H9 (cell line): ENCODE measurements around the gene MRPL34. TPM values are rescaled to one million over a fixed set of nuclear protein-coding genes. Genes with fewer than 3 reads are reported as not detected.

ENCODE experiments used
- DNase-seq: peaks from one replicate; pipeline ENCODE4 v3.0.0-alpha.2; 2017
- H2AFZ ChIP-seq: one replicate; pipeline ENCODE4 v1.6.1; 2013; ENCODE audit warnings: mild to moderate bottlenecking, low read length, control low read depth, moderate library complexity
- H2AK5ac ChIP-seq: 2 replicates; pipeline ENCODE4 v1.6.1; 2013; ENCODE audit warnings: low read length, control low read depth, mixed read lengths; ENCODE audit not compliant: insufficient read length
- H2BK120ac ChIP-seq: one replicate; pipeline ENCODE4 v1.6.1; 2013; ENCODE audit warnings: low read depth, mild to moderate bottlenecking, low read length, control low read depth, inconsistent platforms; ENCODE audit not compliant: poor library complexity, severe bottlenecking
- H2BK12ac ChIP-seq: 2 replicates; pipeline ENCODE4 v1.6.1; 2013; ENCODE audit warnings: low read length, control low read depth, mixed read lengths, low read depth; ENCODE audit not compliant: insufficient read length
- H2BK15ac ChIP-seq: 2 replicates; pipeline ENCODE4 v1.6.1; 2013; ENCODE audit warnings: low read depth, low read length, control low read depth
- H2BK20ac ChIP-seq: one replicate; pipeline ENCODE4 v1.6.1; 2013; ENCODE audit warnings: low read depth, mild to moderate bottlenecking, low read length, control low read depth, inconsistent platforms; ENCODE audit not compliant: poor library complexity, severe bottlenecking
- H2BK5ac ChIP-seq: 2 replicates; pipeline ENCODE4 v1.6.1; 2013; ENCODE audit warnings: low read length, control low read depth, mixed read lengths; ENCODE audit not compliant: insufficient read length
- H3K14ac ChIP-seq: 2 replicates; pipeline ENCODE4 v1.6.1; 2013; ENCODE audit warnings: low read length, control low read depth; ENCODE audit not compliant: insufficient read depth
- H3K18ac ChIP-seq: 2 replicates; pipeline ENCODE4 v1.6.1; 2013; ENCODE audit warnings: low read depth, mild to moderate bottlenecking, mixed read lengths, low read length, control low read depth; ENCODE audit not compliant: insufficient read length
- H3K23ac ChIP-seq: 2 replicates; pipeline ENCODE4 v1.6.1; 2013; ENCODE audit warnings: low read length, control low read depth, mixed read lengths, low read depth; ENCODE audit not compliant: insufficient read length
- H3K23me2 ChIP-seq: 2 replicates; pipeline ENCODE4 v1.6.1; 2013; ENCODE audit warnings: low read depth, mild to moderate bottlenecking, mixed read lengths, low read length, control low read depth; ENCODE audit not compliant: insufficient read length, poor library complexity, severe bottlenecking
- H3K27ac ChIP-seq: 2 replicates; pipeline ENCODE4 v1.5.1; 2013; ENCODE audit warnings: low read length, control low read depth, mixed read lengths, low read depth; ENCODE audit not compliant: insufficient read length
- H3K27me3 ChIP-seq: 2 replicates; pipeline ENCODE4 v1.6.1; 2013; ENCODE audit warnings: low read length, control low read depth, inconsistent platforms; ENCODE audit not compliant: insufficient read depth
- H3K4ac ChIP-seq: 2 replicates; pipeline ENCODE4 v1.6.1; 2013; ENCODE audit warnings: low read depth, mild to moderate bottlenecking, control low read depth, inconsistent platforms, low read length, moderate library complexity
- H3K4me1 ChIP-seq: 2 replicates; pipeline ENCODE4 v1.6.1; 2013; ENCODE audit warnings: low read length, control low read depth, inconsistent platforms; ENCODE audit not compliant: insufficient read depth
- H3K4me2 ChIP-seq: 2 replicates; pipeline ENCODE4 v1.6.1; 2013; ENCODE audit warnings: low read length, control low read depth, mixed read lengths; ENCODE audit not compliant: insufficient read length, insufficient read depth
- H3K56ac ChIP-seq: 2 replicates; pipeline ENCODE4 v1.6.1; 2013; ENCODE audit warnings: low read depth, mild to moderate bottlenecking, mixed read lengths, low read length, control low read depth; ENCODE audit not compliant: insufficient read length
- H3K79me1 ChIP-seq: 2 replicates; pipeline ENCODE4 v1.6.1; 2013; ENCODE audit warnings: low read depth, mild to moderate bottlenecking, moderate library complexity, low read length, control low read depth, inconsistent platforms; ENCODE audit not compliant: insufficient read depth, poor library complexity, severe bottlenecking
- H3K79me2 ChIP-seq: 2 replicates; pipeline ENCODE4 v1.6.1; 2013; ENCODE audit warnings: low read length, control low read depth, inconsistent platforms; ENCODE audit not compliant: insufficient read depth
- H3K9ac ChIP-seq: 2 replicates; pipeline ENCODE4 v1.6.1; 2013; ENCODE audit warnings: low read length, control low read depth, mixed read lengths; ENCODE audit not compliant: insufficient read length; ENCODE audit errors: extremely low read depth
- H3K9me3 ChIP-seq: one replicate; pipeline ENCODE4 v1.6.1; 2013; ENCODE audit warnings: low read depth, low read length, inconsistent platforms; ENCODE audit not compliant: control insufficient read depth
- H3T11ph ChIP-seq: one replicate; pipeline ENCODE4 v1.6.1; 2013; ENCODE audit warnings: mild to moderate bottlenecking, low read length, control low read depth, inconsistent platforms
- H4K20me1 ChIP-seq: one replicate; pipeline ENCODE4 v1.6.1; 2013; ENCODE audit not compliant: control insufficient read depth, insufficient read length, insufficient read depth
- H4K5ac ChIP-seq: 2 replicates; pipeline ENCODE4 v1.6.1; 2013; ENCODE audit warnings: low read depth, mild to moderate bottlenecking, mixed read lengths, low read length, control low read depth; ENCODE audit not compliant: insufficient read length
- H4K8ac ChIP-seq: replicated peaks from 2 replicates; pipeline ENCODE4 v1.6.1; 2013; ENCODE audit warnings: low read length, control low read depth, mixed read lengths, low read depth; ENCODE audit not compliant: insufficient read length
- H4K91ac ChIP-seq: 2 replicates; pipeline ENCODE4 v1.6.1; 2013; ENCODE audit warnings: low read depth, mild to moderate bottlenecking, moderate library complexity, mixed read lengths, low read length, control low read depth; ENCODE audit not compliant: insufficient read length
- H3K27ac Mint-ChIP-seq, 3 experiments: 2 replicates in 2 of 3; 3 replicates in 1 of 3; pipeline ENCODE4 v1.8.0; 2020 to 2021; ENCODE audit warnings: mixed read lengths in 3 of 3, mild to moderate bottlenecking in 1 of 3, moderate library complexity in 1 of 3
- H3K27me3 Mint-ChIP-seq: 2 replicates; pipeline ENCODE4 v1.8.0; 2021; ENCODE audit warnings: low read depth, mild to moderate bottlenecking, moderate library complexity, mixed read lengths
- H3K36me3 Mint-ChIP-seq, 3 experiments: 2 replicates in 2 of 3; 3 replicates in 1 of 3; pipeline ENCODE4 v1.8.0; 2020 to 2021; ENCODE audit warnings: low read depth in 3 of 3, mixed read lengths in 3 of 3; ENCODE audit not compliant: insufficient read depth in 1 of 3
- H3K4me1 Mint-ChIP-seq, 2 experiments: 2 replicates each; pipeline ENCODE4 v1.8.0; 2020; ENCODE audit warnings: mixed read lengths in 2 of 2
- H3K4me3 Mint-ChIP-seq, 2 experiments: 2 replicates in 1 of 2; 3 replicates in 1 of 2; pipeline ENCODE4 v1.8.0; 2020 to 2021; ENCODE audit warnings: mild to moderate bottlenecking in 2 of 2, mixed read lengths in 2 of 2, moderate library complexity in 1 of 2
- H3K9me3 Mint-ChIP-seq, 2 experiments: 2 replicates in 1 of 2; 3 replicates in 1 of 2; pipeline ENCODE4 v1.8.0; 2020; ENCODE audit warnings: mild to moderate bottlenecking in 2 of 2, mixed read lengths in 2 of 2, moderate library complexity in 1 of 2
- WGBS: extraction: QIAGEN DNeasy Blood & Tissue Kit; methylation state at CpG from one replicate; pipeline ENCODE4 v1.1.7; 2013; ENCODE audit warnings: missing lambda C conversion rate, low lambda C conversion rate, mixed read lengths; ENCODE audit not compliant: insufficient read length; ENCODE audit errors: extremely low coverage; 5-methylcytosine and 5-hydroxymethylcytosine counted together
- total RNA-seq: library from RNA; stranded (reverse); gene quantifications from 2 replicates; pipeline ENCODE4 v1.2.1, GENCODE V29; 2021
- TF ChIP-seq, protein P1 (sequence below): fragments of 200-600 bp; sonication (generic); conservative IDR thresholded peaks from 3 replicates; pipeline ENCODE4 v1.8.0; 2021; ENCODE audit warnings: antibody characterized with exemption, mild to moderate bottlenecking

MRPL34 gene
- total RNA-seq, 1 experiment from 2014 or later = 84.6 TPM

DNA sequence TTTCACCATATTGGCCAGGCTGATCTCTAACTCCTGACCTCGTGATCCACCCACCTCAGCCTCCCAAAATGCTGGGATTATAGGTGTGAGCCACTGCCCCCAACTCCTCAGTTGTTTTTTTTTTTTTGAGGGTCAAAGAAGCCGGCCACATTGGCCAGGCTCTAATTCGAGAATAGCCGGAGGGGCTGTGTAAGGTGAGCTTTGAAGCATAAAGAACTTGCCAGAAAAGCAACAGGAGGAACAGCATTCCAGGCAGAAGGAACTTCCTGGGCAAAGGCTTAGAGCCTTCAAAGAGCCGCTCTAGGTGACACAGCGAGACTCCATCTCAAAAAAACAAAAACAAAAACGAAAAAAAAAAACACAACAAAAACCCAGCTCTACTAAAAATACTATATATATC is 39.6 kb upstream of the MRPL34 start:
- TF ChIP-seq, protein P1, sequence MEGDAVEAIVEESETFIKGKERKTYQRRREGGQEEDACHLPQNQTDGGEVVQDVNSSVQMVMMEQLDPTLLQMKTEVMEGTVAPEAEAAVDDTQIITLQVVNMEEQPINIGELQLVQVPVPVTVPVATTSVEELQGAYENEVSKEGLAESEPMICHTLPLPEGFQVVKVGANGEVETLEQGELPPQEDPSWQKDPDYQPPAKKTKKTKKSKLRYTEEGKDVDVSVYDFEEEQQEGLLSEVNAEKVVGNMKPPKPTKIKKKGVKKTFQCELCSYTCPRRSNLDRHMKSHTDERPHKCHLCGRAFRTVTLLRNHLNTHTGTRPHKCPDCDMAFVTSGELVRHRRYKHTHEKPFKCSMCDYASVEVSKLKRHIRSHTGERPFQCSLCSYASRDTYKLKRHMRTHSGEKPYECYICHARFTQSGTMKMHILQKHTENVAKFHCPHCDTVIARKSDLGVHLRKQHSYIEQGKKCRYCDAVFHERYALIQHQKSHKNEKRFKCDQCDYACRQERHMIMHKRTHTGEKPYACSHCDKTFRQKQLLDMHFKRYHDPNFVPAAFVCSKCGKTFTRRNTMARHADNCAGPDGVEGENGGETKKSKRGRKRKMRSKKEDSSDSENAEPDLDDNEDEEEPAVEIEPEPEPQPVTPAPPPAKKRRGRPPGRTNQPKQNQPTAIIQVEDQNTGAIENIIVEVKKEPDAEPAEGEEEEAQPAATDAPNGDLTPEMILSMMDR = no peak
- DNase-seq = no peak
- Histone ChIP-seq H2AK5ac (no peak overlapping the region), H2BK15ac (no peak overlapping the region), H3K27me3 (no peaks in the 10 kb centered on the region), H3K23me2 (peaks cover 5% of the 10 kb centered on the region), H3K4ac (no peak overlapping the region), H3K14ac (no peak overlapping the region), H4K8ac (no peak overlapping the region), H3K79me1 (peaks cover 10% of the 10 kb centered on the region), H2BK120ac (no peak overlapping the region), H2AFZ (no peak overlapping the region), H2BK20ac (no peak overlapping the region), H3K56ac (no peak overlapping the region), H3T11ph (no peak overlapping the region), H4K5ac (no peak overlapping the region), H3K9ac (no peak overlapping the region), H3K23ac (no peak overlapping the region), H3K18ac (no peak overlapping the region), H3K9me3 (no peaks in the 10 kb centered on the region), H3K4me2 (no peak overlapping the region), H3K27ac (no peak overlapping the region), H2BK12ac (no peak overlapping the region), H4K91ac (no peak overlapping the region), H3K4me1 (peaks cover 4% of the 10 kb centered on the region; the same call in 1 of the 2 replicates), H2BK5ac (no peak overlapping the region), H3K79me2 (no peaks in the 10 kb centered on the region), H4K20me1 (no peaks in the 10 kb centered on the region)
- Mint-ChIP-seq H3K9me3 (no peaks in the 10 kb centered on the region; a peak in 1 of 5 replicates), H3K27me3 (peaks cover 1% of the 10 kb centered on the region), H3K4me3 (no peak overlapping the region), H3K36me3 (peaks cover 6 to 19% (median 16%) of the 10 kb centered on the region in 3 experiments), H3K27ac (no peak overlapping the region), H3K4me1 (peaks cover 15 to 28% of the 10 kb centered on the region in 2 experiments)
- WGBS = no CpG with 5 or more reads among the region's 7 CpGs
